Mucosa of descending colon (tissue), 3 donors: Measurements from ENCODE around the gene TRABD2B. TPM values are rescaled to one million over a fixed set of nuclear protein-coding genes. Genes with fewer than 3 reads are reported as not detected.

Source experiments
- ATAC-seq: fragments of 200-7000 bp; cut with Tn5 transposase; one replicate; pipeline ENCODE4 v1.9.1; 2020; ENCODE audit warnings: mild to moderate bottlenecking, moderate library complexity
- DNase-seq, 3 donors: peaks; one replicate each; pipeline ENCODE4 v3.0.0-alpha.2; 2020
- H3K36me3 ChIP-seq: fragments of 200-600 bp; one replicate; pipeline ENCODE4 v1.8.0; 2021; ENCODE audit warnings: low read depth, mild to moderate bottlenecking
- H3K4me1 ChIP-seq: fragments of 200-600 bp; one replicate; pipeline ENCODE4 v1.8.0; 2021; ENCODE audit warnings: low read depth, mild to moderate bottlenecking
- H3K4me3 ChIP-seq: fragments of 200-600 bp; one replicate; pipeline ENCODE4 v1.8.0; 2021; ENCODE audit warnings: mild to moderate bottlenecking
- H3K9me3 ChIP-seq: fragments of 200-600 bp; one replicate; pipeline ENCODE4 v1.8.0; 2021; ENCODE audit warnings: mild to moderate bottlenecking
- CTCF ChIP-seq: fragments of 200-600 bp; IDR thresholded peaks from one replicate; pipeline ENCODE4 v1.8.0; 2022; ENCODE audit warnings: antibody characterized with exemption, mild to moderate bottlenecking
- intact Hi-C, 2 donors: fragments of 100-400 bp; cut with DNase I in 1 of 2; cut with micrococcal nuclease in 1 of 2; formaldehyde crosslinking; loops; one replicate each; pipeline versions ENCODE4 v1.11.0 to v1.11.1; 2022; cut with DNase I, micrococcal nuclease
- total RNA-seq, 3 donors: library from RNA; stranded (reverse); fragmentation: NEBNext Ultra II Directional in 2 of 3; extraction: Animal tissue kit (Norgen Biotek cat#: 25700) in 2 of 3; gene quantifications; one replicate each; pipeline versions ENCODE4 v1.2.1 to v1.2.4, GENCODE V29; 2021 to 2023
- donor health status: DM: no; HTN: no; CAD: no; lungs with moderate emphysema.
- donor health status: DM: no; HTN: no; CAD: no.
- donor health status: DM: no; HTN: yes; CAD: no.

The TRABD2B gene
- total RNA-seq, 3 donors from 2014 or later = 0.35 to 2.0 (median 2.0) TPM

DNA sequence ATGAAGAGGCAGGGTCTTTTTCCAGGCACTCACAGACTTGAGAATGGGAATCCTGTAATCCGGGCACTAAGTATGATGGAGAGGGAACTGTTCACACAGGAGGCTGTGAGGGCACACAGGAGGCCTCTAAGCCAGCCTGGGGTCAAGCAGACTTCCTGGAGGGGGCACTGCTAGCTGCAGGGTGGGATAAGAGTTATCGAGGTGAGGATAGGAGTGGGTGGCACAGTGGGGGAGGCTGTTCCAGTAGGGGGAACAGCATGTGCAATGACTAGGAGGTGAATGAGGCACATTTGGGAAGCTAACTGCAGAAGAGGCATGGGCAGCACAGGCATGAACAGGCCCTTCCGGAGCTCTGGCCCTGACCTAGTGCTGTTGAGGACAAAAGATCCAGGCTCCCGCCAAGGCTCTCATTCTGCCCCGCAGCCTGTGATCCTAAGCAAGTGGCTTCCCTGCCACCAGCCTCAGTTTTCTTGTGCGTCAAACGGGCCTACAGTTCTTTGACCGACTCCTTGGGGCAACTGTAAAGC is 216.7 kb downstream of the TRABD2B start:
- no peaks in the 10 kb centered on the region for H3K36me3 ChIP-seq
- no peak for DNase-seq
- H3K4me3 ChIP-seq = no peak overlapping the region
- no peak for ATAC-seq
- H3K4me1 ChIP-seq = no peaks in the 10 kb centered on the region
- H3K9me3 ChIP-seq = no peaks in the 10 kb centered on the region
- TF ChIP-seq CTCF = no peak
- intact Hi-C loops = no loop called here

DNA sequence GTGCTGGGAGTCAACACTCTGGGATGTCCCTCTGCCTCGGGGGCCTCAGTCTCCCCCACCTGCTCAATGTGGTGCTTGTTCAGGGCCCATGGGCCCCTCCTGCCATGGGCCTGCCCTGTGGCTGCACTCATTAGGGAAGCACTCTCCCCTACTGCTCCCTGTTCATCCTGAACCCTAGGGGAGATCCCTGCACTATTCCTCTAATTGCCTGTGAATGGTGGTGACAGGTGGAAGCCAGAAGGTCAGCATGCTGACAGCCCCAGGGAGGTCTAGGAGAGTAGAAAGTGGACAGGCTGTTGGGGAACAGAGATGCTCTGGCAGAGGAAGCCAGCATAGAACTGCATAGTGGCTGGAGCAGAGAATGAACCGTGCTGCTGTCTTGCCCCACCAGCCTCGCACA is 217.6 kb downstream of the TRABD2B start:
- ATAC-seq (no peak), DNase-seq (no peak)
- Histone ChIP-seq H3K36me3 (no peaks in the 10 kb centered on the region), H3K9me3 (no peaks in the 10 kb centered on the region), H3K4me1 (no peaks in the 10 kb centered on the region), H3K4me3 (no peak overlapping the region)
- intact Hi-C loops = no loop called here
- no peak for TF ChIP-seq CTCF

GRCh38 chr1:47778280-47778679 is 218.9 kb downstream of the TRABD2B start:
- TF ChIP-seq CTCF = no peak
- DNase-seq = no peak
- Histone ChIP-seq H3K4me3 (no peak overlapping the region), H3K9me3 (no peaks in the 10 kb centered on the region), H3K4me1 (no peaks in the 10 kb centered on the region), H3K36me3 (no peaks in the 10 kb centered on the region)
- ATAC-seq = no peak
- intact Hi-C loops = no loop called here

DNA sequence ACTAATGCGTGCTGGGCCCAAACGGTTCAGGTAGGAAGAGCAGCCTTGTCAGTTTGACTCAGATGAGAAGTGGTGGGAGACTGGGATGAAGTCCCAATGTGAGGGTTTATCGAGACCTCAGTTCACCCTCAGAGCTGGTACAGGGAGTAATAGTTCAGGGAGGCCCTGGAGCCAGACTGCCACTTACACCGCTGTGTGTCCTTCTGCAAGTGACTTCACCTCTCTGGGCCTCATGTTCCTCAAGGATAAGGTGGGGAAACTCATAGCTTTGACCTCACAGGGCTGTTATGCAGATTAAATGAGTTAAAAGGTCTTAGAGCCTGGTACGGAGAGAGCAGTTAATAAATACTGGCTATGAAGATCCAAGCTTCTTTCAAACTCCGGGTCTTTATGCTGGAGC is 219.9 kb downstream of the TRABD2B start:
- H3K4me1 ChIP-seq = no peaks in the 10 kb centered on the region
- intact Hi-C loops = no loop called here

GRCh38 chr1:47776667-47777131 is 220.5 kb downstream of the TRABD2B start:
- no peak for TF ChIP-seq CTCF
- DNase-seq (no peak), ATAC-seq (no peak)
- Histone ChIP-seq H3K4me1 (no peaks in the 10 kb centered on the region), H3K9me3 (no peaks in the 10 kb centered on the region), H3K36me3 (no peaks in the 10 kb centered on the region), H3K4me3 (no peak overlapping the region)
- intact Hi-C loops = no loop called here

More for the DNA sequence above, 219.9 kb downstream of the TRABD2B start:
- Histone ChIP-seq H3K36me3 (no peaks in the 10 kb centered on the region), H3K9me3 (no peaks in the 10 kb centered on the region), H3K4me3 (no peak overlapping the region)
- no peak for ATAC-seq
- DNase-seq = no peak
- TF ChIP-seq CTCF = no peak
